Panc1 (cell line): ENCODE data around the gene PTPRJ. TPM values are rescaled to one million over a fixed set of nuclear protein-coding genes. Genes with fewer than 3 reads are reported as not detected.

Experiments
- ATAC-seq: fragments of 200-7000 bp; cut with Tn5 transposase; 2 replicates; pipeline ENCODE4 v1.9.1; 2020; ENCODE audit warnings: mild to moderate bottlenecking, moderate library complexity
- BruUV-seq: library from RNA; stranded (reverse); fragments of 400-500 nt; replicated peaks from 2 replicates; lab custom pipeline; 2021; lab: Mats Ljungman, UMichigan
- CTCF ChIA-PET: fragments of 300-600 bp; sonication (Branson Sonifier 250); formaldehyde crosslinking; loops from one replicate; lab custom pipeline; 2022; ENCODE audit warnings: antibody characterized with exemption; lab: Charles Lee
- POLR2A ChIA-PET: fragments of 300-600 bp; sonication (Branson Sonifier 250); formaldehyde crosslinking; loops from one replicate; lab custom pipeline; 2022; ENCODE audit warnings: antibody characterized with exemption; lab: Charles Lee
- DNase-seq: peaks from one replicate; pipeline ENCODE4 v3.0.0-alpha.2; 2010; ENCODE audit warnings: low read depth, low spot score
- H3K27ac ChIP-seq: 2 replicates; pipeline ENCODE4 v1.5.1; 2011; ENCODE audit warnings: mild to moderate bottlenecking, low read length, inconsistent platforms
- H3K27me3 ChIP-seq: fragments of 200-500 bp; sonication (Bioruptor generic); 2 replicates; pipeline ENCODE4 v1.6.0; 2014; ENCODE audit warnings: low read length, inconsistent platforms; ENCODE audit not compliant: control insufficient read depth, insufficient read depth
- H3K36me3 ChIP-seq: fragments of 200-500 bp; sonication (Bioruptor generic); 2 replicates; pipeline ENCODE4 v1.5.1; 2014; ENCODE audit warnings: inconsistent platforms, mild to moderate bottlenecking, low read length, moderate library complexity; ENCODE audit not compliant: control insufficient read depth, insufficient read depth
- H3K4me1 ChIP-seq: 2 replicates; pipeline ENCODE4 v1.5.1; 2011; ENCODE audit warnings: inconsistent platforms, mild to moderate bottlenecking, low read length, moderate library complexity; ENCODE audit not compliant: control insufficient read depth, insufficient read depth
- H3K4me3 ChIP-seq, 2 experiments: 2 replicates each; pipeline ENCODE4 v1.5.1; 2011 to 2012; ENCODE audit warnings: low read depth in 2 of 2, low read length in 2 of 2, mild to moderate bottlenecking in 2 of 2, inconsistent platforms in 1 of 2, moderate library complexity in 1 of 2
- H3K9me3 ChIP-seq: fragments of 200-500 bp; sonication (Bioruptor generic); 2 replicates; pipeline ENCODE4 v1.5.1; 2014; ENCODE audit warnings: low read depth, mild to moderate bottlenecking, inconsistent platforms, low read length, moderate library complexity; ENCODE audit not compliant: control insufficient read depth, insufficient read depth
- POLR2AphosphoS5 ChIP-seq: IDR thresholded peaks from 2 replicates; pipeline ENCODE4 v1.6.1; 2012; ENCODE audit warnings: mild to moderate bottlenecking, low read depth, low read length, moderate library complexity
- SIN3A ChIP-seq: IDR thresholded peaks from 2 replicates; pipeline ENCODE4 v1.6.1; 2012; ENCODE audit warnings: low read depth, mild to moderate bottlenecking, low read length, moderate library complexity, borderline replicate concordance; ENCODE audit not compliant: insufficient read depth
- TCF7L2 ChIP-seq: IDR thresholded peaks from 2 replicates; pipeline ENCODE4 v1.6.1; 2011; ENCODE audit warnings: mild to moderate bottlenecking, low read depth, low read length, inconsistent platforms
- in situ Hi-C: cut with HindIII; loops from 2 replicates; pipeline ENCODE4 v1.10.0; 2016; ENCODE audit warnings: low sequenced_read_pairs, low pct_unique_long_range_greater_than_20kb
- intact Hi-C: fragments of 100-400 bp; cut with micrococcal nuclease; formaldehyde crosslinking; loops from one replicate; pipeline ENCODE4 v1.10.0; 2022; ENCODE audit not compliant: unreplicated experiment
- total RNA-seq: library from RNA; stranded (reverse); gene quantifications from one replicate; pipeline ENCODE4 v1.2.1, GENCODE V29; 2021; ENCODE audit not compliant: unreplicated experiment
- TF ChIP-seq, protein P1 (sequence below), 2 experiments: IDR thresholded peaks; 2 replicates each; pipeline ENCODE4 v1.6.1; 2011 to 2012; ENCODE audit warnings: low read depth in 2 of 2, control low read depth in 1 of 2, low read length in 1 of 2, mild to moderate bottlenecking in 1 of 2, moderate library complexity in 1 of 2; ENCODE audit not compliant: insufficient read depth in 1 of 2
- TF ChIP-seq, protein P2 (sequence below): fragments of 450-650 bp; IDR thresholded peaks from 2 replicates; pipeline ENCODE4 v1.5.1; 2017; ENCODE audit warnings: mild to moderate bottlenecking

Gene PTPRJ
- total RNA-seq, 1 experiment from 2014 or later: 73.6 TPM

DNA sequence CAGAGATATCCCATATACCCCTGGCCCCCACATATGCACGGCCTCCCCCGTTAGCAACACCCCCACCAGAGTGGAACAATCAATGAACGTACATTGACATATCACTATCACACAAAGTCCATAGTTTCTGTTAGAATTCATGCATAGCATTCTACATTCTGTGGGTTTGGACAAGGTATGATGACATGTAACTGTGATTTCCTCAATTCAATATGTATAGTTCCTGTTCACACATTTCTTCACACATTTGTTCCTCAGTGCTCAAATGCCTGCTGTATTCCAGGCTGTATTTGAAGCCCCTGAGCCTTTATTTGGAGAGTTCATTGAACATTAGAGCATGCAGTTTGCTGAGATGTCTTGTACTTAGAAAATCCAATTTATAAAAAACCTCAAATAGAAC lies 69.9 kb downstream of the PTPRJ start:
- no peak overlapping the region for H3K27ac ChIP-seq
- H3K27me3 ChIP-seq: no peaks in the 10 kb centered on the region
- DNase-seq (no peak), ATAC-seq (no peak)
- CTCF ChIA-PET: no interaction called here
- no peaks in the 10 kb centered on the region for H3K36me3 ChIP-seq
- BruUV-seq: no TSS peak
- no peaks in the 10 kb centered on the region for H3K9me3 ChIP-seq
- H3K4me1 ChIP-seq: peaks cover 41% of the 10 kb centered on the region
- H3K4me3 ChIP-seq: no peak overlapping the region
- POLR2A ChIA-PET: interaction anchor here (0.6 kb wide), 1 partner anchor 27 kb away, joined by 3 read pairs; no protein-coding TSS in a partner anchor
- in situ Hi-C loops (no loop called here), intact Hi-C loops (no loop called here)
- TF ChIP-seq TCF7L2: no peak
- TF ChIP-seq, protein P1, sequence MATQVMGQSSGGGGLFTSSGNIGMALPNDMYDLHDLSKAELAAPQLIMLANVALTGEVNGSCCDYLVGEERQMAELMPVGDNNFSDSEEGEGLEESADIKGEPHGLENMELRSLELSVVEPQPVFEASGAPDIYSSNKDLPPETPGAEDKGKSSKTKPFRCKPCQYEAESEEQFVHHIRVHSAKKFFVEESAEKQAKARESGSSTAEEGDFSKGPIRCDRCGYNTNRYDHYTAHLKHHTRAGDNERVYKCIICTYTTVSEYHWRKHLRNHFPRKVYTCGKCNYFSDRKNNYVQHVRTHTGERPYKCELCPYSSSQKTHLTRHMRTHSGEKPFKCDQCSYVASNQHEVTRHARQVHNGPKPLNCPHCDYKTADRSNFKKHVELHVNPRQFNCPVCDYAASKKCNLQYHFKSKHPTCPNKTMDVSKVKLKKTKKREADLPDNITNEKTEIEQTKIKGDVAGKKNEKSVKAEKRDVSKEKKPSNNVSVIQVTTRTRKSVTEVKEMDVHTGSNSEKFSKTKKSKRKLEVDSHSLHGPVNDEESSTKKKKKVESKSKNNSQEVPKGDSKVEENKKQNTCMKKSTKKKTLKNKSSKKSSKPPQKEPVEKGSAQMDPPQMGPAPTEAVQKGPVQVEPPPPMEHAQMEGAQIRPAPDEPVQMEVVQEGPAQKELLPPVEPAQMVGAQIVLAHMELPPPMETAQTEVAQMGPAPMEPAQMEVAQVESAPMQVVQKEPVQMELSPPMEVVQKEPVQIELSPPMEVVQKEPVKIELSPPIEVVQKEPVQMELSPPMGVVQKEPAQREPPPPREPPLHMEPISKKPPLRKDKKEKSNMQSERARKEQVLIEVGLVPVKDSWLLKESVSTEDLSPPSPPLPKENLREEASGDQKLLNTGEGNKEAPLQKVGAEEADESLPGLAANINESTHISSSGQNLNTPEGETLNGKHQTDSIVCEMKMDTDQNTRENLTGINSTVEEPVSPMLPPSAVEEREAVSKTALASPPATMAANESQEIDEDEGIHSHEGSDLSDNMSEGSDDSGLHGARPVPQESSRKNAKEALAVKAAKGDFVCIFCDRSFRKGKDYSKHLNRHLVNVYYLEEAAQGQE (IDR thresholded peaks at IDR 0.05; ENCODE audit: insufficient read depth in 1 of 2, low read depth in 2 of 2, low read length in 1 of 2): no peak
- no peak for TF ChIP-seq SIN3A
- TF ChIP-seq POLR2AphosphoS5: no peak
- TF ChIP-seq, protein P2, sequence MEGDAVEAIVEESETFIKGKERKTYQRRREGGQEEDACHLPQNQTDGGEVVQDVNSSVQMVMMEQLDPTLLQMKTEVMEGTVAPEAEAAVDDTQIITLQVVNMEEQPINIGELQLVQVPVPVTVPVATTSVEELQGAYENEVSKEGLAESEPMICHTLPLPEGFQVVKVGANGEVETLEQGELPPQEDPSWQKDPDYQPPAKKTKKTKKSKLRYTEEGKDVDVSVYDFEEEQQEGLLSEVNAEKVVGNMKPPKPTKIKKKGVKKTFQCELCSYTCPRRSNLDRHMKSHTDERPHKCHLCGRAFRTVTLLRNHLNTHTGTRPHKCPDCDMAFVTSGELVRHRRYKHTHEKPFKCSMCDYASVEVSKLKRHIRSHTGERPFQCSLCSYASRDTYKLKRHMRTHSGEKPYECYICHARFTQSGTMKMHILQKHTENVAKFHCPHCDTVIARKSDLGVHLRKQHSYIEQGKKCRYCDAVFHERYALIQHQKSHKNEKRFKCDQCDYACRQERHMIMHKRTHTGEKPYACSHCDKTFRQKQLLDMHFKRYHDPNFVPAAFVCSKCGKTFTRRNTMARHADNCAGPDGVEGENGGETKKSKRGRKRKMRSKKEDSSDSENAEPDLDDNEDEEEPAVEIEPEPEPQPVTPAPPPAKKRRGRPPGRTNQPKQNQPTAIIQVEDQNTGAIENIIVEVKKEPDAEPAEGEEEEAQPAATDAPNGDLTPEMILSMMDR: no peak

DNA sequence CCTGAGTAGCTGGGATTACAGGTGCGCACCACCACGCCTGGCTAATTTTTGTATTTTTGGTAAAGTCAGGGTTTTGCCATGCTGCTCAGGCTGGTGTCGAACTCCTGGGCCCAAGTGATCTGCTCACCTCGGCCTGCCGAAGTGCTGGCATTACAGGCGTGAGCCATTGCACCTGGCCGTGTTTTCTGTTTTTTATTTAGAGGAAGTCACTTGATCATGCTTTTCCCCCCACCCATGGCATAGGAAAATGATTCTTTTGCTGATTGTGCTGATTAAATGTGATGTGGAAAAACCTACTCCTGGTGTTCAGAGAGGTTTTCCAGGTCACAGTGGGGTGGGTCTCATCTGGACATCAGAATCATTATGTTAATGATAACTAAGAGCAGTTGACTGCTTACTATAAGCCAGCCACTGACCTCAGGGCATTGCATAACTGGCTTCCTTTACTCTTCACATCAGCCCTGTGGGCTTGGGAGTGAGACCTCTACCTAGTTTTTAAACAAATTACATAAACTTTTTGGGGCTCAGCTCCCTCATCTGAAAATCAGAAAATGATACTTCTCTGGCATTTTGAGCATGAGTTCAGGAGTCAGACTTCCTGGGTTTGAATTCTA lies 71.0 kb downstream of the PTPRJ start:
- no TSS peak for BruUV-seq

More for the DNA sequence above, 71.0 kb downstream of the PTPRJ start:
- in situ Hi-C loops (no loop called here), intact Hi-C loops (no loop called here)
- H3K4me3 ChIP-seq: no peak overlapping the region
- no peak for TF ChIP-seq SIN3A
- DNase-seq (no peak), ATAC-seq (no peak)
- H3K4me1 ChIP-seq: peaks cover 51% of the 10 kb centered on the region
- H3K27ac ChIP-seq: no peak overlapping the region
- no peaks in the 10 kb centered on the region for H3K27me3 ChIP-seq
- ChIA-PET CTCF (interaction anchor here (0.6 kb wide), 1 partner anchor 143 kb away, joined by 4 read pairs; no protein-coding TSS in a partner anchor), POLR2A (no interaction called here)
- H3K9me3 ChIP-seq: no peaks in the 10 kb centered on the region
- H3K36me3 ChIP-seq: no peaks in the 10 kb centered on the region
